Sigmoid colon (tissue), 7 donors: Measurements from ENCODE around the gene RPP14. TPM values are rescaled to one million over a fixed set of nuclear protein-coding genes. Genes with fewer than 3 reads are reported as not detected.

Source experiments
- DNase-seq: peaks from one replicate; pipeline ENCODE4 v3.0.0-alpha.2; 2019
- H3K27ac ChIP-seq, 4 donors: fragments of 200-600 bp; sonication (generic); one replicate each; pipeline ENCODE4 v1.5.1; 2016 to 2019; ENCODE audit warnings: mild to moderate bottlenecking in 1 of 4
- H3K27me3 ChIP-seq, 3 donors: fragments of 200-600 bp; sonication (generic); one replicate each; pipeline ENCODE4 v1.5.1; 2019; ENCODE audit warnings: mild to moderate bottlenecking in 1 of 3
- H3K36me3 ChIP-seq, 4 donors: fragments of 200-600 bp; sonication (generic); one replicate each; pipeline ENCODE4 v1.5.1; 2016 to 2019
- H3K4me1 ChIP-seq, 4 donors: fragments of 200-600 bp; sonication (generic); one replicate each; pipeline ENCODE4 v1.5.1; 2017 to 2019
- H3K4me3 ChIP-seq, 4 donors: fragments of 200-600 bp; sonication (generic); one replicate each; pipeline ENCODE4 v1.5.1; 2017 to 2019; ENCODE audit warnings: mild to moderate bottlenecking in 2 of 4, moderate library complexity in 1 of 4
- H3K9me3 ChIP-seq, 4 donors: fragments of 200-600 bp in 3 of 4; sonication (generic) in 3 of 4; one replicate each; pipeline versions ENCODE4 v1.5.1 to v1.6.1; 2013 to 2019
- EP300 ChIP-seq, 4 donors: sonication (generic); formaldehyde crosslinking; IDR thresholded peaks; one replicate each; pipeline ENCODE4 v1.6.1; 2017; ENCODE audit warnings: antibody characterized with exemption in 4 of 4
- POLR2A ChIP-seq, 2 donors: fragments of 450-650 bp; IDR thresholded peaks; one replicate each; pipeline ENCODE4 v1.6.1; 2016; ENCODE audit warnings: antibody characterized with exemption in 2 of 2, mild to moderate bottlenecking in 2 of 2, moderate library complexity in 2 of 2
- POLR2AphosphoS5 ChIP-seq, 4 donors: sonication (generic); formaldehyde crosslinking; IDR thresholded peaks; one replicate each; pipeline ENCODE4 v1.6.1; 2017; ENCODE audit warnings: antibody characterized with exemption in 4 of 4
- WGBS, 2 donors: extraction: QIAGEN DNeasy Blood & Tissue Kit; methylation state at CpG; one replicate each; pipeline ENCODE4 v1.1.7; 2013; 5-methylcytosine and 5-hydroxymethylcytosine counted together
- intact Hi-C: fragments of 100-400 bp; cut with DNase I; formaldehyde crosslinking; loops from one replicate; pipeline ENCODE4 v1.15.1; 2023
- polyA plus RNA-seq, 3 donors: library from polyadenylated mRNA; stranded (reverse); fragments of 200-250 nt; gene quantifications; one replicate each; pipeline ENCODE4 v1.2.3, GENCODE V29; 2013
- total RNA-seq, 4 donors: library from RNA; depleted of rRNA; stranded (reverse); fragments of >200 nt; gene quantifications; one replicate each; pipeline ENCODE4 v1.1.0, GENCODE V29; 2016
- TF ChIP-seq, protein P1 (sequence below), 4 experiments: fragments of 450-650 bp in 3 of 4; fragments of 200-600 bp in 1 of 4; IDR thresholded peaks; one replicate each; pipeline ENCODE4 v1.5.1; 2016 to 2019; ENCODE audit warnings: antibody characterized with exemption in 4 of 4, mild to moderate bottlenecking in 3 of 4, moderate library complexity in 2 of 4
- donor health status: healthy with polysubstance abuse.
- donor health status: Bipolar disorder and iron deficiency.
- donor health status: healthy.

Gene RPP14
- total and polyA plus RNA-seq, 7 donors: 10.8 to 16.7 (median 14.5) TPM

DNA sequence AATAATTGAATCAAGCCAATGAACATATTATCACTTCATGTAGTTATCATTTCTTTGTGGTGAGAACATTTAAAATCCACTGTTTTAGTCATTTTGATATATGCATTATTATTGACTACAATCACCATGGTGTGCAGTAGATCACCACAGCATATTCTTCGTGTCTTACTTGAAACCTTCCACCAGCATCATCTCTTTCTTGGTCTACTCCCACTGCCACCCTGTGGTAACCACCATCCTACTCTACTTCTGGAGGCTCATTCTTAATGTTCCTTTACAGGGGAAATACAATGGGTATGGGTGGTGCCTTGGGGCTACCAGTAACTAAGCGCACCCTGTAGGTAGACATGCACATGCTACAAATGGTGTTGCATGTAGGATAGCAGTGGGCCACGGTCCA is 52.0 kb downstream of the RPP14 start:
- no peak for DNase-seq
- peaks cover 0 to 72% (median 38%) of the 10 kb centered on the region in 4 donors for H3K4me1 ChIP-seq
- intact Hi-C loops: no loop called here
- no peak overlapping the region for H3K4me3 ChIP-seq
- TF ChIP-seq POLR2A (IDR thresholded peaks at IDR 0.05): no peak
- no peak for TF ChIP-seq EP300 (IDR thresholded peaks at IDR 0.05)
- no peak for TF ChIP-seq POLR2AphosphoS5 (IDR thresholded peaks at IDR 0.05)
- TF ChIP-seq, protein P1, sequence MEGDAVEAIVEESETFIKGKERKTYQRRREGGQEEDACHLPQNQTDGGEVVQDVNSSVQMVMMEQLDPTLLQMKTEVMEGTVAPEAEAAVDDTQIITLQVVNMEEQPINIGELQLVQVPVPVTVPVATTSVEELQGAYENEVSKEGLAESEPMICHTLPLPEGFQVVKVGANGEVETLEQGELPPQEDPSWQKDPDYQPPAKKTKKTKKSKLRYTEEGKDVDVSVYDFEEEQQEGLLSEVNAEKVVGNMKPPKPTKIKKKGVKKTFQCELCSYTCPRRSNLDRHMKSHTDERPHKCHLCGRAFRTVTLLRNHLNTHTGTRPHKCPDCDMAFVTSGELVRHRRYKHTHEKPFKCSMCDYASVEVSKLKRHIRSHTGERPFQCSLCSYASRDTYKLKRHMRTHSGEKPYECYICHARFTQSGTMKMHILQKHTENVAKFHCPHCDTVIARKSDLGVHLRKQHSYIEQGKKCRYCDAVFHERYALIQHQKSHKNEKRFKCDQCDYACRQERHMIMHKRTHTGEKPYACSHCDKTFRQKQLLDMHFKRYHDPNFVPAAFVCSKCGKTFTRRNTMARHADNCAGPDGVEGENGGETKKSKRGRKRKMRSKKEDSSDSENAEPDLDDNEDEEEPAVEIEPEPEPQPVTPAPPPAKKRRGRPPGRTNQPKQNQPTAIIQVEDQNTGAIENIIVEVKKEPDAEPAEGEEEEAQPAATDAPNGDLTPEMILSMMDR (IDR thresholded peaks at IDR 0.05): no peak
- 86 to 93% methylated on average over 3 of the region's 3 CpGs for WGBS, 2 donors
- H3K36me3 ChIP-seq: no peaks in the 10 kb centered on the region
- H3K27me3 ChIP-seq: no peaks in the 10 kb centered on the region
- no peaks in the 10 kb centered on the region for H3K9me3 ChIP-seq
- H3K27ac ChIP-seq: peak overlapping the region in 3 of 4 donors; percentile 65 to 75 (median 74)

DNA sequence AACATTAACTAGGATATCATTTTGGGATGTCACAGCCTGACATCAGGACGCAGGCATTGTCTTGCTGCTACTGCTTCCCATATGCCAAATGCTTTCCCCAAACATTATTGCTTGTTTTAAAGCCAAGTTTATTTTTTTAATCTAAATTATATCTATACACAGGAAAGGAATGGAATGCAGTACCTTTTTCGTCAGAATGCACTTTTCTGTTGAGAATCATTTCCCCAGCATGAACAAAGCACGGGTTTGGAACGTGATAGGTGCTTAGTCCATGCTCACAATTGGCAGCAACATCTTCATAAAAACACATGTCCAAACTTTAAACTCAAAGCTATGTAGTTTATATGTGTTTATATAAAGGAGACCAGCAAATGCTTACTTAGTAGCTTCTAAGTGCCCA is 52.8 kb downstream of the RPP14 start:
- H3K9me3 ChIP-seq: no peaks in the 10 kb centered on the region
- 76 to 83% methylated on average over 4 of the region's 4 CpGs for WGBS, 2 donors
- H3K36me3 ChIP-seq: no peaks in the 10 kb centered on the region
- peaks cover 0 to 72% (median 38%) of the 10 kb centered on the region in 4 donors for H3K4me1 ChIP-seq
- H3K27me3 ChIP-seq: no peaks in the 10 kb centered on the region
- intact Hi-C loops: no loop called here
- no peak overlapping the region for H3K4me3 ChIP-seq
- peak overlapping the region; percentile 53 to 75 (median 70) for H3K27ac ChIP-seq
- TF ChIP-seq, protein P1 (IDR thresholded peaks at IDR 0.05): no peak
- TF ChIP-seq EP300 (IDR thresholded peaks at IDR 0.05): peak in 2 of 4 donors; percentile 8 to 23
- no peak for TF ChIP-seq POLR2A (IDR thresholded peaks at IDR 0.05)
- peak in 2 of 4 donors; percentile 25 to 48 for TF ChIP-seq POLR2AphosphoS5 (IDR thresholded peaks at IDR 0.05)
- DNase-seq: no peak

DNA sequence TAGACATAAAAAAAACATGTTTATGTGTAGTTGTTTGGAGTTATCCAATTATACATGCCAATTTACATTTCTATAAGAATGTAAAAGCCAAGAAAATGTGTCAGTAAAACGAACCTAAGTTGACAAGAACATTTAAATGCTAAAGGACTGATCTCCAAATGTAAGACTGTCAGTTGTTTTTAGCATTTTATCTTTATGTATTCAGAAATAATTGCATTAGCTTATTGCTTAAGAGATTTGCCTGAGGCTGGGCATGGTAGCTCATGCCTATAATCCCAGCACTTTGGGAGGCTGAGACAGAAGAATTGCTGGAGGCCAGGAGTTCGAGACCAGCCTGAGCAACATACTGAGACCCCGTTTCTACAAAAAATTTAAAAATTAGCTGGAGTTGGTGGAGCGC is 53.6 kb downstream of the RPP14 start:
- Histone ChIP-seq H3K9me3 (no peaks in the 10 kb centered on the region), H3K4me3 (no peak overlapping the region), H3K27me3 (no peaks in the 10 kb centered on the region), H3K4me1 (peaks cover 0 to 72% (median 37%) of the 10 kb centered on the region in 4 donors), H3K27ac (peak overlapping the region in 3 of 4 donors; percentile 65 to 75 (median 74)), H3K36me3 (no peaks in the 10 kb centered on the region)
- WGBS, 2 donors: 84 to 93% methylated on average over 4 of the region's 4 CpGs
- intact Hi-C loops: no loop called here
- DNase-seq: no peak
- TF ChIP-seq POLR2AphosphoS5 (IDR thresholded peaks at IDR 0.05) (no peak), EP300 (IDR thresholded peaks at IDR 0.05) (no peak), POLR2A (IDR thresholded peaks at IDR 0.05) (no peak)
- TF ChIP-seq, protein P1 (IDR thresholded peaks at IDR 0.05): no peak

DNA sequence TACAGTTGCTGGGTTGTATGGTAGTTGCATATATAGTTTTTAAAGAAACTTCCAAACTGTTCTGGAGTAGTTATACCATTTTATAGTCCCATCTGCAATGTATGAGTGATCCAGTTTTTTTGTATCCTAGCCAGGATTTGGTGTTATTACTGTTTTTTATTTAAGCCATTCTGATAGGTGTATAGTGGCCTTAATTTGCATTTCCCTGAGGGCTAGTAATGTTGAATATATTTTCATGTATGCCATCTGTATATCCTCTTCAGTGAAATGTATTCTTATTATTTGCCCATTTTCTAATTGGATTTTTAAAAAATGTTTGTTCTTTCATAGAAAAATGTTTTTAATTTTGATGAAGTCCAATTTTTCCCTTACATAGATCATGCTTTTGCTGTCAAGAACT is 55.8 kb downstream of the RPP14 start:
- Histone ChIP-seq H3K36me3 (no peaks in the 10 kb centered on the region), H3K4me3 (no peak overlapping the region), H3K27ac (peak overlapping the region in 1 of 4 donors; percentile 15)

More for the DNA sequence above, 55.8 kb downstream of the RPP14 start:
- Histone ChIP-seq H3K9me3 (no peaks in the 10 kb centered on the region), H3K4me1 (peaks cover 0 to 50% (median 21%) of the 10 kb centered on the region in 4 donors), H3K27me3 (no peaks in the 10 kb centered on the region)
- no peak for TF ChIP-seq EP300 (IDR thresholded peaks at IDR 0.05)
- no peak for TF ChIP-seq POLR2A (IDR thresholded peaks at IDR 0.05)
- TF ChIP-seq, protein P1 (IDR thresholded peaks at IDR 0.05): no peak
- no peak for TF ChIP-seq POLR2AphosphoS5 (IDR thresholded peaks at IDR 0.05)
- no peak for DNase-seq
- intact Hi-C loops: no loop called here
